Left ventricle myocardium inferior (tissue), 1 donor: ENCODE data around the gene MAP4K4. TPM values are rescaled to one million over a fixed set of nuclear protein-coding genes. Genes with fewer than 3 reads are reported as not detected.

Experiments
- DNase-seq: peaks from one replicate; pipeline ENCODE4 v3.0.0-alpha.2; 2020
- H3K27ac ChIP-seq: fragments of 200-600 bp; replicated peaks from 2 replicates; pipeline ENCODE4 v1.8.0; 2021
- H3K27me3 ChIP-seq: fragments of 200-600 bp; 2 replicates; pipeline ENCODE4 v1.8.0; 2021; ENCODE audit warnings: low read depth
- H3K36me3 ChIP-seq: fragments of 200-600 bp; 2 replicates; pipeline ENCODE4 v1.8.0; 2021
- H3K4me1 ChIP-seq: fragments of 200-600 bp; 2 replicates; pipeline ENCODE4 v1.8.0; 2021
- H3K4me3 ChIP-seq: fragments of 200-600 bp; 2 replicates; pipeline ENCODE4 v1.8.0; 2021; ENCODE audit warnings: mild to moderate bottlenecking, moderate library complexity
- H3K9me3 ChIP-seq: fragments of 200-600 bp; replicated peaks from 2 replicates; pipeline ENCODE4 v1.8.0; 2021
- intact Hi-C: fragments of 100-400 bp; cut with micrococcal nuclease; formaldehyde crosslinking; loops from one replicate; pipeline ENCODE4 v1.11.0; 2022
- total RNA-seq: library from RNA; stranded (reverse); fragmentation: NEBNext Ultra II Directional; extraction: Animal tissue kit (Norgen Biotek cat#: 25700); gene quantifications from one replicate; pipeline ENCODE4 v1.2.1, GENCODE V29; 2021
- TF ChIP-seq, protein P1 (sequence below): fragments of 200-600 bp; IDR thresholded peaks from 2 replicates; pipeline ENCODE4 v1.8.0; 2021; ENCODE audit warnings: antibody characterized with exemption, mild to moderate bottlenecking, borderline replicate concordance
- donor health status: DM: no; HTN: yes; CAD: no; lungs with severe emphysema.

MAP4K4 gene
- total RNA-seq, 1 donor from 2014 or later = 102 TPM

DNA sequence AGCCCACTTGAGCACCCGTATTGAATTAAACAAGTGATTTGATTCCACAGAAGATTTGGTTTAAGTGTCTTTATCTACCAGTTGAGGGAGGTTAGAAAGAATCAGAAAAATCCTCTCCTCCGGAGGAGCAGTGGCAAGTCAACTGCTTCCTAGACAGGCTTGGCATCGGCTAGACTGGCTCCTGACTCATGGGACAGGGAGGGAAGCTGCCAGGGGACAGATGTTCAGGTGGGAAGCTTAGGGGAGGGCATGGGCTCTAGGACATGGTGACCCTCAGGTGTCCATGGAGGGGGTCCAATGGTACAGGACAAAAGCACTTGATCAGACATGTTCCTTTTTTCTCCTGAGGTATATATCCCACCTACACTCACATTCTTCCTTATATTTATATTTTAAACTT is 175.0 kb downstream of the MAP4K4 start:
- Histone ChIP-seq H3K36me3 (peaks cover 94% of the 10 kb centered on the region), H3K4me1 (peaks cover 10% of the 10 kb centered on the region), H3K4me3 (no peak overlapping the region), H3K27ac (no peak overlapping the region), H3K27me3 (no peaks in the 10 kb centered on the region), H3K9me3 (no peaks in the 10 kb centered on the region)
- no peak for DNase-seq
- TF ChIP-seq, protein P1, sequence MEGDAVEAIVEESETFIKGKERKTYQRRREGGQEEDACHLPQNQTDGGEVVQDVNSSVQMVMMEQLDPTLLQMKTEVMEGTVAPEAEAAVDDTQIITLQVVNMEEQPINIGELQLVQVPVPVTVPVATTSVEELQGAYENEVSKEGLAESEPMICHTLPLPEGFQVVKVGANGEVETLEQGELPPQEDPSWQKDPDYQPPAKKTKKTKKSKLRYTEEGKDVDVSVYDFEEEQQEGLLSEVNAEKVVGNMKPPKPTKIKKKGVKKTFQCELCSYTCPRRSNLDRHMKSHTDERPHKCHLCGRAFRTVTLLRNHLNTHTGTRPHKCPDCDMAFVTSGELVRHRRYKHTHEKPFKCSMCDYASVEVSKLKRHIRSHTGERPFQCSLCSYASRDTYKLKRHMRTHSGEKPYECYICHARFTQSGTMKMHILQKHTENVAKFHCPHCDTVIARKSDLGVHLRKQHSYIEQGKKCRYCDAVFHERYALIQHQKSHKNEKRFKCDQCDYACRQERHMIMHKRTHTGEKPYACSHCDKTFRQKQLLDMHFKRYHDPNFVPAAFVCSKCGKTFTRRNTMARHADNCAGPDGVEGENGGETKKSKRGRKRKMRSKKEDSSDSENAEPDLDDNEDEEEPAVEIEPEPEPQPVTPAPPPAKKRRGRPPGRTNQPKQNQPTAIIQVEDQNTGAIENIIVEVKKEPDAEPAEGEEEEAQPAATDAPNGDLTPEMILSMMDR = no peak
- intact Hi-C loops = no loop called here

GRCh38 chr2:101873543-101873942 is 176.0 kb downstream of the MAP4K4 start:
- peaks cover 94% of the 10 kb centered on the region for H3K36me3 ChIP-seq
- no peak for DNase-seq
- H3K27ac ChIP-seq = no peak overlapping the region
- intact Hi-C loops = no loop called here
- H3K27me3 ChIP-seq = no peaks in the 10 kb centered on the region
- H3K4me3 ChIP-seq = no peak overlapping the region
- peaks cover 10% of the 10 kb centered on the region for H3K4me1 ChIP-seq
- H3K9me3 ChIP-seq = no peaks in the 10 kb centered on the region
- TF ChIP-seq, protein P1 = peak; percentile 29

DNA sequence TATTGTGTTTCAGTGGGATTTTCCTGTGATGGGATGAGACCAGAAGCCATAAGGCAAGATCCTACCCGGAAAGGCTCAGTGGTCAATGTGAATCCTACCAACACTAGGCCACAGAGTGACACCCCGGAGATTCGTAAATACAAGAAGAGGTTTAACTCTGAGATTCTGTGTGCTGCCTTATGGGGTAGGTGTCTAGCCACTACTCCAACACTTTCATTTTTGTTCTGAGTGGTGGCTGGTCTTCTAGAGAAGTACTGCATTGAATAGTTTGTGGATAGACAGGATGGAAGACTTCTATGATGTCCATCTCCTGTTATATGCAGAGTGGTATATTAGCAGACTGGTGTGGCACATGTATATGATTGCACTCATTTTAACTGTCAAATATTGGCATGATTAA is 176.6 kb downstream of the MAP4K4 start:
- Histone ChIP-seq H3K27ac (no peak overlapping the region), H3K9me3 (no peaks in the 10 kb centered on the region), H3K36me3 (peaks cover 98% of the 10 kb centered on the region), H3K27me3 (no peaks in the 10 kb centered on the region), H3K4me1 (peaks cover 10% of the 10 kb centered on the region), H3K4me3 (no peak overlapping the region)
- TF ChIP-seq, protein P1 = no peak
- intact Hi-C loops = no loop called here
- DNase-seq = no peak

DNA sequence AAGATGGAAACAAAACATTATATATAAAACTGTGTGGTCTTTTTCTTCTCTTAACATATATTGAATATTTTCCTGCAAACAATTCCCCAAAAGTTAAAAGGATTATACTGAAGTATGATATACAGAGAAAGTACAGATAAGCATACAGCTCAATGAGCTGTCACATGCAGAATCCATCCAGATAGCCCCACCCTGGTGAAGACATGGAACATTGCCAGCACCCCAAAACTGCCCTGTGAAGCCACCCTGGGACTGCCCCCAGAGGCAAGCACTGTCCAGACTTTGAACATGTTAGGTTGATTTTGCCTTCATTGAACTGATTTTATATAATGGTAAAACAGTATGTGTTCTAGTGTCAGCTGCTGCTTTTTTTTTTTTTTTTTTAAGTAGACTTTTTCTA is 182.0 kb downstream of the MAP4K4 start:
- TF ChIP-seq, protein P1 = no peak
- Histone ChIP-seq H3K36me3 (peaks cover 72% of the 10 kb centered on the region), H3K27ac (peak overlapping the region; percentile 8), H3K9me3 (no peaks in the 10 kb centered on the region), H3K4me1 (peaks cover 36% of the 10 kb centered on the region), H3K27me3 (no peaks in the 10 kb centered on the region), H3K4me3 (no peak overlapping the region)
- no peak for DNase-seq
- intact Hi-C loops = no loop called here

DNA sequence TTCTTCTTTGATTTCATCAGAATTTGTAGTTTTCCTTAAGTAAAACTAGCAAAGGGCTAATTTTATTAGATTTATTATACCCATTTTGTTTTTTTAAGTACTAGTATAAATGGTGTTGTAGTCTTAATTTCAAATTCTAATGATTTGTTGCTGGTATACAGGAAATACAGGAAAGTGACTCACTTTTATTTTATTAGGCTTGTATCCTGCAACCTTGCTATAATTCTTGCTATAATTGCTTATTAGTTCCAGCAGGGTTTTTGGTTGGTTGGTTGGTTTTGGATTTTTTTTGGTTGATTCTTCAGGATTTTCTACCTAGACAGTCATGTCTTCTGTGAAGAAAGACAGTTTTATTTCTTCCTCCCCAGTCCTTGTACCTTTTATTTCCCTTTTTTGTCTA is 183.6 kb downstream of the MAP4K4 start:
- Histone ChIP-seq H3K4me3 (no peak overlapping the region), H3K27me3 (no peaks in the 10 kb centered on the region), H3K27ac (no peak overlapping the region), H3K9me3 (no peaks in the 10 kb centered on the region), H3K4me1 (peaks cover 39% of the 10 kb centered on the region), H3K36me3 (peaks cover 60% of the 10 kb centered on the region)
- intact Hi-C loops = loop anchor here (10.0 kb wide), 1 partner anchor 104 kb away; no protein-coding TSS in a partner anchor
- DNase-seq = no peak
- TF ChIP-seq, protein P1 = no peak
